Hematopoietic multipotent progenitor cell treated with erythropoietin and hydrocortisone succinate and interleukin-3 and kit ligand, for 15 days (in vitro differentiated cells): Measurements from ENCODE around the gene CRAMP1.

Experiments used
- DNase-seq: peaks from one replicate; pipeline ENCODE4 v3.0.0-alpha.2; 2015; ENCODE audit warnings: low spot score

The CRAMP1 gene

DNA sequence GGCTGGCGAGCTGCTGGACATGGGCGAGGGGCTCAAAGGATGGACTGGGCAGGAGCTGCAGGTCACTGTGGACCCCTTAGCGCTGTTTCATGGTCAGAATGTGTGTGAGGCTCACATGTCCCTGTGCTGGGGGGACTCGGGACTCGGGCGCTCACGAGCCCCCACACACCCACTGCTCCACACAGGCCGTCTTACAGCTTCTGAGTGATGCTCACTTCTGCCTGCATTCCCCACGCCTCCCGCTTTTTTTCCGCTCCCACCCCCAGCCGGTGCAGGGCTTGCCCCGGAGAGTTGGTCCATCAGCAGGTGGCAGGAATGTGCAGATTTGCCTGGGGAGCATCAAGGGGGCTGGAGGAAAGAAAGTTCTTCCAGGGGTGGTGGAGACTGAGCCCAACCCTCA is 45.7 kb downstream of the CRAMP1 start:
- no peak for DNase-seq

DNA sequence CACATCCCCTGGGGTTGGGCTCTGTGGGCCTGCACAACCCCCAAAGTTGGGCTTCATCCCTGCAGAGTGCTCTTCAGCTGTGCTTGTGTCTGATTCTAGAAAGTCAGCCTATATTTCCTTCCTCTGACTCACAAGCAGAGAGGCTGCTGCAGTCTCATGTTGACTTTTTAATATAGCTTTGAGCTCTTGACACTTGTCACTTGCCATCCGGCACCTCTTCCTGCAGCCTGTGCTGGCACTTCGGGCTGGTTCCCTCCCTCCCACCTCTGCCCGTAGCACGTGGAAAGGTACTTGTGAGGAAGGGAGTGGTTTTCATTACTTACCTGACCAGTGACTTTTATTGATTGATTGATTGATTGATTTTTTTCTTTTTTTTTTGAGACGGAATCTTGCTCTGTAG is 46.9 kb downstream of the CRAMP1 start:
- DNase-seq: no peak

GRCh38 chr16:1661826-1662225 is 49.7 kb downstream of the CRAMP1 start:
- DNase-seq: no peak

GRCh38 chr16:1662543-1662942 is 50.4 kb downstream of the CRAMP1 start:
- no peak for DNase-seq

GRCh38 chr16:1665829-1666228 is 53.7 kb downstream of the CRAMP1 start:
- DNase-seq: no peak

DNA sequence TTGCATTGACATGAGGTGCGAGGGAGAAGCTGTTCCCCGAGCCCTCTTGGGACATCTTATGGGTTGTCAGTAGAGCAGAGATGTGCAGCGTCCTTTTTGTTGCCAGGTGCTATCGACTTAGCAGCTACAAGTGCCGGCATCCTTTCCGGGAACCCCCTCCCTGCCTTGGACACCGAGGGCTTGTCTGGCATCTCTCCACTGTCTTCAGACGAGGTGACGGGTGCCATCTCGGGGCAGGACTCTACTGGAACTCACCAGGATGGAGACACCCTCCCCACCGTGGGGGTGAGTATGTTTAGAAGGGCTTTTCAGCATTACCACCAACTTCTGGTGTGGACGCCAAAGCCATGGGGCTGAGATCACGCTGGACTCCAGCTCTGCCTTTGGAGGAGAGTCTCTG is 54.2 kb downstream of the CRAMP1 start:
- no peak for DNase-seq

GRCh38 chr16:1667271-1667670 is 55.1 kb downstream of the CRAMP1 start:
- no peak for DNase-seq

DNA sequence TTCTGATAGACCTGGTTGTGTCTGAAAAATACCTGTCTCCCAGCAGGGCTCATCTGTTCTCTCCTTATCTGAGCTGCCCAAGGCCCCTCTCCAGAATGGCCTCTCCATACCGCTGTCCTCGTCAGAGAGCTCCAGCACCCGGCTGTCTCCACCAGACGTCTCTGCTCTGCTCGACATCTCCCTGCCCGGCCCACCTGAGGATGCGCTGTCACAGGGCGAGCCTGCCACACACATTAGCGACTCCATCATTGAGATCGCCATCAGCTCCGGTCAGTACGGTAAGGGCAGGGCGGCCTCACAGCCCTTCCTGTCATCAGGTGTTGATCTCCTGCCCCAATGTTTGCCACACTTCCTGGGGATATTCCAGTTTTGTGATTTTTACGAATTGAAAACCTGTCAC is 55.8 kb downstream of the CRAMP1 start:
- no peak for DNase-seq

GRCh38 chr16:1668612-1669319 is 56.6 kb downstream of the CRAMP1 start:
- no peak for DNase-seq

GRCh38 chr16:1669698-1670097 is 57.5 kb downstream of the CRAMP1 start:
- DNase-seq: no peak

GRCh38 chr16:1670371-1670770 is 58.2 kb downstream of the CRAMP1 start:
- DNase-seq: no peak

DNA sequence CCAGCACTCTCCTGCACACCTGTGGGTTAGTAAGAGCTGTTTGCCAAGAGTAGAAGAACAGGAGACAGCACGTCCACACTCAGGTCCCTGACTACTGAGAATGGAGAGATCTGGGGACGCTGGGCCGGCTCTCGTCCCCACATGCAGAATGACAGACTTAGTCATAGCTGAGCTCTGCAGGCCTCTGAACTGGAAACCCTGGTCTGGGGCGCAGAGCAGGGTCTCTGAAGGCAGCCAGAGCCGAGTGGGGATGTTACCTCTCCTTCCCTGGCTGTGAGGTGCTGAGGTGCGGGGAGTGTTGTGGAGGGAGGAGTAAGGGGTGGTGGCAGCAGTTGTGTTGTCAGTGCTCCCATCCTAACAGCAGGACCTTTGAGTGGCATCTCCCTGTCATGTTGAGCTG is 58.7 kb downstream of the CRAMP1 start:
- no peak for DNase-seq

DNA sequence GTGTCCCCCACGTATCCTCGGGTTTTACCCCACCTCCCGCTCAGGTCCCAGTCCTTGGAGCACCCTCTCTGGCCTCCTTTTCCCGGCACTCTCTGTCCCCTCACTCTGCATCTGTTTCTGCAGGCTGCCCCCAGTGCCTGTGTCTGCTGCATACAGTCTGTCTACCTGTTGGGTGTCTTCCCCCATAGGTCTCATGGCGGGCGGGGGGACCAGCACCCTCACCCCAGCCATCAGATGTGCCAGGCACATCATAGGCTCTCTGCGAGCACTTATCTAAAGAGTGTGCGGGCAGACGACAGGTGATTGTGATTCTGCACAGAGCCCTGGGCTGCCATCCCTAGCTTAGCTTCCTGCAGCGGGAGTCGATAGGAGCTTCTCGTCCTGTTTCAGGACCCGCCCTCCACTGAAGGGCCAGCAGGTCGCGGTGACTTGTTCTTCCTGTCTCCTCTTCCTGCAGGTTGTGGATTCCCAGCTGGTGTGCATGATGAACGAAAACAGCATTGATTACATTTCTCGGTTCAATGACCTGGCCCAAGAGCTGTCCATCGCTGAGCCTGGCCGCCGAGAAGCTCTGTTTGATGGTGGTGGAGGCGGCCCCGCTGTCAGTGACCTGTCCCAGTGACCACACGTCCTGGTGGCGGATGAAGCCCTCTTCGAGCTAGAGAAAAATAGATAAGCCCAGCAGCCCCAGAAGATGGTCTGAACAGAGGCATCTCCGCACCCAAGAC is 61.4 kb downstream of the CRAMP1 start:
- no peak for DNase-seq

- DNase-seq: no peak
These were observed 62.1 kb downstream of the CRAMP1 start for GRCh38 chr16:1674306-1674705.

- no peak for DNase-seq
These were observed 62.8 kb downstream of the CRAMP1 start for GRCh38 chr16:1674751-1675664.

GRCh38 chr16:1676661-1677060 is 64.5 kb downstream of the CRAMP1 start:
- DNase-seq: no peak

- DNase-seq: no peak
These were observed 65.2 kb downstream of the CRAMP1 start for GRCh38 chr16:1677339-1677738.

GRCh38 chr16:1677942-1678499 is 65.9 kb downstream of the CRAMP1 start, which contains the start of gene JPT2:
Gene JPT2, plus strand, starts transcription at chr16:1678279. Its CDS starts 34 bp downstream, at chr16:1678313.
- peak; percentile 96 for DNase-seq

DNA sequence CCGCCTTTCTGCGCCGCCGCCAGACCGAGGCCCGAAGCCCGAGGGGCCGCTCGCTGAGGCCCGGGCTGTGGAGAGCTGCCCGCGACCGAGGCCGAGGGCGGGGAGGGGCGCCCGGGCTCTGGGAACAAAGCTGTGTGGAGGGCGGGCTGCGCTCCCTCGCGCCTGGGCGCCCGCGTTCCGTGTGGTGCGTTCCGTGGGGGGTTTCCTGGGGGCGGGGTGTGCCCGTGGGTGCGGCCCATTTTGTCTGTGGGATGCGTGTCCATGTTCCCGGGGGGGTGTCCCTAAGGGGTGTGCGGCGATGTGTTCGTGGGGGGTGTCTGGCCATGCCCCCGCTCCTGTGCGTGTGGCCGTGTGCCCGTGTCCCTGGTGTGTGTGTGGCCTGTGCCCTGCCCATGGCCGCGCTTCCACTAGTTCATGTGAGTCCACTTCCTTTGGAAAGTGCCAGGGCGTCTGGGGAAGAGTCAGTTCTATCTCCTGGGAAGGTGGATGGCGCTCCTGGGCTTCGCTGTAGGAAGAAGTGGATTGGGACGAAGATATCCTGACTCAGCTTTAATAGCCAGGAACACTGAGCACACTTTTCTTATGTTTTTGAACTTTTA is 66.4 kb downstream of the CRAMP1 start:
- peak; percentile 12 for DNase-seq

DNA sequence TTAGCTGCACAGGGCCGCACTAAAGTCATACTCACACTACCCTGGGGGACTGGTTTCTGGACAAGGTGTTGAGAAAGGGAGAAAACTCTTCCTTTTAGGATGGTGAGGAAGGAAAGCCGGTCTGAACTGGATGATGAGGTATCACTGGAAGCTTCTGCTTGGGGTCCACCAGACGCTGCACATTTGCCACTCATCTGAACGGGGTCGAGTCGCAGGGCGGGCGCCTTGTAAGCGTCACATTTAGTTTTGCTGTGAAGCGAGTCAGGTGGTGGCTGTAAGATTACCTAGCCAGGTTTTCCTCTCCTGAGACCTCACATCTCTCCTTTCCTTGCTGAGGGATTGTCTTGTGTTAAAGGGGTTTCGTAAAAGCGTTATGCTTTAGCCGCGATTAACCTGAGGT is 68.2 kb downstream of the CRAMP1 start:
- no peak for DNase-seq

DNA sequence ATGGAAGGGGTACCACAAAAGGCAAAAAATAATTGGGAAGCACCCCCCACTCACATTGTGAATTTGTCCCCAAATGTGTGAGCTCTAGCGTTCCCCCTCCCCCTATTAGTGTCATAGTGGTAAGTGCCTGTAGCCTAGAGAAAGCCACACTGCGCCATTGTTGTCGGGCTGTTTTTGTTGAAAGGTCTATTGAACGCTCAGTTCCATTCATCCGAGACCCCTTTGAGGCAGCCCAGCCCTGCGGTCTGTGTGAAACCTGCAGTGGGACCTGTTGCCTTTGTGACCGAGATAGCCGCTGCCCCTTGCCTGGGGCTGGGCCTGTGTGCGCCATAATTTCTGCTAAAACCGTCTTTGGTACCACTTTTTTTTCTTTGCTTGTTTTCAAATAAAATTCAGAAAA is 68.9 kb downstream of the CRAMP1 start:
- DNase-seq: no peak
